GM12892 (cell line): ENCODE data around the gene AOPEP.

Experiments
- POLR2A ChIP-seq: IDR thresholded peaks from 2 replicates; pipeline ENCODE4 v1.6.1; 2011; ENCODE audit warnings: low read depth, low read length, control low read depth
- POLR2AphosphoS5 ChIP-seq: IDR thresholded peaks from 2 replicates; pipeline ENCODE4 v1.6.1; 2011; ENCODE audit warnings: low read depth, low read length, control low read depth

DNA sequence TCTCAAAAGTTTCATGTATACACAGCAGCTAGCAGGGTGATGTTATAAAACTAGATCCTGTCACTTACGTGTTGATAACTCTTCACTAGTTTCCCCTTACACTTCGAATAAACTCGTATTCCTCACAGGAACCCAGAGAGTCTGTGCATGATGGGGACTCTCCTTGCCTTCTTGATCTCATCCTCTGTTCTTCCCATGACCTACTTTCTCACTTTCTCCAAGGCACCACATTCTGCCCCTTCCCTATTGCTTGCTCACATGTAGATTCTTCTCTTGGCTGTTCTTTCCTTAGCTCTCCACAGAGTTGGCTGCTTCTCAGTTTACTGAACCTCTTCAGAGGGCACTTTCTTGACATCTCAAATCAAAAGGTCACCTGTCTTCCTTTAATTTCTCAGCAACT lies 1.2 kb upstream of the AOPEP start:
- TF ChIP-seq POLR2A: no peak
- TF ChIP-seq POLR2AphosphoS5: no peak
